Sigmoid colon (tissue), 7 donors: ENCODE results near the gene CAPN2. TPM values are rescaled to one million over a fixed set of nuclear protein-coding genes. Genes with fewer than 3 reads are reported as not detected.
A peak's percentile ranks its signal among the peaks of the same experiment; 100 is the strongest.

Experiments
- DNase-seq: peaks from one replicate; pipeline ENCODE4 v3.0.0-alpha.2; 2019
- H3K27ac ChIP-seq, 4 donors: fragments of 200-600 bp; sonication (generic); one replicate each; pipeline ENCODE4 v1.5.1; 2016 to 2019; ENCODE audit warnings: mild to moderate bottlenecking in 1 of 4
- H3K27me3 ChIP-seq, 3 donors: fragments of 200-600 bp; sonication (generic); one replicate each; pipeline ENCODE4 v1.5.1; 2019; ENCODE audit warnings: mild to moderate bottlenecking in 1 of 3
- H3K36me3 ChIP-seq, 4 donors: fragments of 200-600 bp; sonication (generic); one replicate each; pipeline ENCODE4 v1.5.1; 2016 to 2019
- H3K4me1 ChIP-seq, 4 donors: fragments of 200-600 bp; sonication (generic); one replicate each; pipeline ENCODE4 v1.5.1; 2017 to 2019
- H3K4me3 ChIP-seq, 4 donors: fragments of 200-600 bp; sonication (generic); one replicate each; pipeline ENCODE4 v1.5.1; 2017 to 2019; ENCODE audit warnings: mild to moderate bottlenecking in 2 of 4, moderate library complexity in 1 of 4
- H3K9me3 ChIP-seq, 4 donors: fragments of 200-600 bp in 3 of 4; sonication (generic) in 3 of 4; one replicate each; pipeline versions ENCODE4 v1.5.1 to v1.6.1; 2013 to 2019
- CTCF ChIP-seq, 4 experiments: fragments of 450-650 bp in 3 of 4; fragments of 200-600 bp in 1 of 4; IDR thresholded peaks; one replicate each; pipeline ENCODE4 v1.5.1; 2016 to 2019; ENCODE audit warnings: antibody characterized with exemption in 4 of 4, mild to moderate bottlenecking in 3 of 4, moderate library complexity in 2 of 4
- EP300 ChIP-seq, 4 donors: sonication (generic); formaldehyde crosslinking; IDR thresholded peaks; one replicate each; pipeline ENCODE4 v1.6.1; 2017; ENCODE audit warnings: antibody characterized with exemption in 4 of 4
- POLR2A ChIP-seq, 2 donors: fragments of 450-650 bp; IDR thresholded peaks; one replicate each; pipeline ENCODE4 v1.6.1; 2016; ENCODE audit warnings: antibody characterized with exemption in 2 of 2, mild to moderate bottlenecking in 2 of 2, moderate library complexity in 2 of 2
- POLR2AphosphoS5 ChIP-seq, 4 donors: sonication (generic); formaldehyde crosslinking; IDR thresholded peaks; one replicate each; pipeline ENCODE4 v1.6.1; 2017; ENCODE audit warnings: antibody characterized with exemption in 4 of 4
- WGBS, 2 donors: extraction: QIAGEN DNeasy Blood & Tissue Kit; methylation state at CpG; one replicate each; pipeline ENCODE4 v1.1.7; 2013; 5-methylcytosine and 5-hydroxymethylcytosine counted together
- intact Hi-C: fragments of 100-400 bp; cut with DNase I; formaldehyde crosslinking; loops from one replicate; pipeline ENCODE4 v1.15.1; 2023
- polyA plus RNA-seq, 3 donors: library from polyadenylated mRNA; stranded (reverse); fragments of 200-250 nt; gene quantifications; one replicate each; pipeline ENCODE4 v1.2.3, GENCODE V29; 2013
- total RNA-seq, 4 donors: library from RNA; depleted of rRNA; stranded (reverse); fragments of >200 nt; gene quantifications; one replicate each; pipeline ENCODE4 v1.1.0, GENCODE V29; 2016
- donor health status: healthy with polysubstance abuse.
- donor health status: Bipolar disorder and iron deficiency.
- donor health status: healthy.

Gene CAPN2
- total and polyA plus RNA-seq, 7 donors = 67.3 to 266 (median 135) TPM

GRCh38 chr1:223741861-223742260 lies 29.5 kb downstream of the CAPN2 start:
- peak overlapping the region in 1 of 4 donors; percentile 2 for H3K27ac ChIP-seq
- DNase-seq = no peak
- no peaks in the 10 kb centered on the region for H3K27me3 ChIP-seq
- H3K36me3 ChIP-seq = peaks cover 0 to 41% (median 22%) of the 10 kb centered on the region in 4 donors
- H3K9me3 ChIP-seq = no peaks in the 10 kb centered on the region
- peaks cover 0 to 30% (median 27%) of the 10 kb centered on the region in 4 donors for H3K4me1 ChIP-seq
- 95 to 96% methylated on average over 6 of the region's 6 CpGs for WGBS, 2 donors
- no peak for TF ChIP-seq CTCF (IDR thresholded peaks at IDR 0.05)
- TF ChIP-seq POLR2AphosphoS5 (IDR thresholded peaks at IDR 0.05) = no peak
- no peak for TF ChIP-seq EP300 (IDR thresholded peaks at IDR 0.05)
- TF ChIP-seq POLR2A (IDR thresholded peaks at IDR 0.05) = no peak
- intact Hi-C loops = no loop called here
- no peak overlapping the region for H3K4me3 ChIP-seq

- TF ChIP-seq EP300 (IDR thresholded peaks at IDR 0.05) (no peak), CTCF (IDR thresholded peaks at IDR 0.05) (no peak), POLR2AphosphoS5 (IDR thresholded peaks at IDR 0.05) (no peak), POLR2A (IDR thresholded peaks at IDR 0.05) (no peak)
- peak overlapping the region in 1 of 4 donors; percentile 9 for H3K27ac ChIP-seq
- no peak overlapping the region for H3K4me3 ChIP-seq
- no peak for DNase-seq
- H3K36me3 ChIP-seq = peaks cover 0 to 48% (median 24%) of the 10 kb centered on the region in 4 donors
- intact Hi-C loops = no loop called here
- no peaks in the 10 kb centered on the region for H3K27me3 ChIP-seq
- WGBS, 2 donors = 80 to 84% methylated on average over 9 of the region's 9 CpGs
- peaks cover 0 to 26% (median 24%) of the 10 kb centered on the region in 4 donors for H3K4me1 ChIP-seq
- no peaks in the 10 kb centered on the region for H3K9me3 ChIP-seq
Measured at GRCh38 chr1:223742856-223743517, 30.6 kb downstream of the CAPN2 start.

- DNase-seq = no peak
- WGBS, 2 donors = 91 to 95% methylated on average over 4 of the region's 4 CpGs
- Histone ChIP-seq H3K4me3 (no peak overlapping the region), H3K36me3 (peaks cover 1 to 59% (median 27%) of the 10 kb centered on the region in 4 donors), H3K4me1 (peaks cover 0 to 15% (median 12%) of the 10 kb centered on the region in 4 donors), H3K9me3 (no peaks in the 10 kb centered on the region), H3K27ac (no peak overlapping the region), H3K27me3 (no peaks in the 10 kb centered on the region)
- intact Hi-C loops = no loop called here
- no peak for TF ChIP-seq POLR2A (IDR thresholded peaks at IDR 0.05)
- TF ChIP-seq EP300 (IDR thresholded peaks at IDR 0.05) = no peak
- TF ChIP-seq CTCF (IDR thresholded peaks at IDR 0.05) = no peak
- TF ChIP-seq POLR2AphosphoS5 (IDR thresholded peaks at IDR 0.05) = no peak
Measured at GRCh38 chr1:223745731-223746130, 33.4 kb downstream of the CAPN2 start.

- intact Hi-C loops = no loop called here
- peaks cover 0 to 15% (median 12%) of the 10 kb centered on the region in 4 donors for H3K4me1 ChIP-seq
Measured at GRCh38 chr1:223747838-223748335, 35.5 kb downstream of the CAPN2 start.

More at GRCh38 chr1:223747838-223748335, 35.5 kb downstream of the CAPN2 start:
- Histone ChIP-seq H3K4me3 (no peak overlapping the region), H3K9me3 (no peaks in the 10 kb centered on the region), H3K27me3 (no peaks in the 10 kb centered on the region), H3K36me3 (peaks cover 21 to 79% (median 48%) of the 10 kb centered on the region in 4 donors), H3K27ac (peak overlapping the region; percentile 70 to 83 (median 76))
- no peak for DNase-seq
- 12 to 56% methylated on average over 4 of the region's 4 CpGs for WGBS, 2 donors
- TF ChIP-seq CTCF (IDR thresholded peaks at IDR 0.05) (no peak), POLR2AphosphoS5 (IDR thresholded peaks at IDR 0.05) (no peak), POLR2A (IDR thresholded peaks at IDR 0.05) (no peak), EP300 (IDR thresholded peaks at IDR 0.05) (no peak)
